Esophagus (tissue), 2 donors: ENCODE measurements around the gene ZNF490. TPM values are rescaled to one million over a fixed set of nuclear protein-coding genes. Genes with fewer than 3 reads are reported as not detected.
"Not testable (repeated sequence)": the region's sequence is repeated elsewhere in the genome, so short reads cannot be mapped to it uniquely, and the experiment has no call there.

Experiments
- H3K27ac ChIP-seq, 2 donors: one replicate each; pipeline ENCODE4 v1.5.1; 2013; ENCODE audit warnings: low read depth in 2 of 2, mild to moderate bottlenecking in 2 of 2, inconsistent platforms in 1 of 2, low read length in 1 of 2, moderate library complexity in 1 of 2
- H3K27me3 ChIP-seq, 2 donors: one replicate each; pipeline ENCODE4 v1.6.1; 2013; ENCODE audit warnings: low read length in 2 of 2, control low read depth in 1 of 2, mild to moderate bottlenecking in 1 of 2; ENCODE audit not compliant: insufficient read depth in 2 of 2, control insufficient read depth in 1 of 2
- H3K36me3 ChIP-seq, 2 donors: one replicate each; pipeline ENCODE4 v1.6.1; 2013; ENCODE audit warnings: low read length in 1 of 2; ENCODE audit not compliant: control insufficient read depth in 2 of 2, insufficient read depth in 2 of 2
- H3K4me1 ChIP-seq, 2 donors: one replicate each; pipeline ENCODE4 v1.6.1; 2013; ENCODE audit warnings: low read length in 1 of 2; ENCODE audit not compliant: control insufficient read depth in 2 of 2, insufficient read depth in 2 of 2
- H3K4me3 ChIP-seq, 2 donors: one replicate each; pipeline ENCODE4 v1.5.1; 2013; ENCODE audit warnings: low read length in 2 of 2, mild to moderate bottlenecking in 2 of 2, low read depth in 1 of 2, moderate library complexity in 1 of 2
- H3K9me3 ChIP-seq, 2 donors: one replicate each; pipeline ENCODE4 v1.6.1; 2013; ENCODE audit warnings: mild to moderate bottlenecking in 2 of 2, low read depth in 1 of 2, low read length in 1 of 2, moderate library complexity in 1 of 2; ENCODE audit not compliant: control insufficient read depth in 2 of 2, insufficient read depth in 1 of 2
- WGBS, 2 donors: extraction: QIAGEN DNeasy Blood & Tissue Kit; methylation state at CpG; one replicate each; pipeline ENCODE4 v1.1.7; 2013; 5-methylcytosine and 5-hydroxymethylcytosine counted together
- polyA plus RNA-seq, 2 donors: library from polyadenylated mRNA; stranded (reverse); fragments of 200-250 nt; gene quantifications; one replicate each; pipeline ENCODE4 v1.2.3, GENCODE V29; 2013
- donor health status: healthy with polysubstance abuse.
- donor health status: Bipolar disorder and iron deficiency.

ZNF490 gene
- polyA plus RNA-seq, 2 donors = 0.36 to 0.61 TPM

GRCh38 chr19:12626958-12627357 is 16.3 kb upstream of the ZNF490 start:
- peaks cover 15 to 20% of the 10 kb centered on the region in 2 donors for H3K36me3 ChIP-seq
- WGBS, 2 donors = 84 to 93% methylated on average over 8 of the region's 8 CpGs

GRCh38 chr19:12623361-12624031 is 12.9 kb upstream of the ZNF490 start:
- 91 to 92% methylated on average over 4 of the region's 4 CpGs for WGBS, 2 donors
- H3K4me3 ChIP-seq = no peak overlapping the region
- no peaks in the 10 kb centered on the region for H3K4me1 ChIP-seq
- no peak overlapping the region for H3K27ac ChIP-seq
- H3K9me3 ChIP-seq = peaks cover 0 to 9% of the 10 kb centered on the region in 2 donors
- H3K36me3 ChIP-seq = peaks cover 15 to 18% of the 10 kb centered on the region in 2 donors
- no peaks in the 10 kb centered on the region for H3K27me3 ChIP-seq

More at GRCh38 chr19:12626958-12627357, 16.3 kb upstream of the ZNF490 start:
- no peaks in the 10 kb centered on the region for H3K27me3 ChIP-seq
- peaks cover 0 to 9% of the 10 kb centered on the region in 2 donors for H3K9me3 ChIP-seq
- no peak overlapping the region for H3K27ac ChIP-seq
- H3K4me3 ChIP-seq = no peak overlapping the region
- H3K4me1 ChIP-seq = no peaks in the 10 kb centered on the region

GRCh38 chr19:12621253-12622024 is 10.8 kb upstream of the ZNF490 start:
- not testable (repeated sequence) for H3K27ac ChIP-seq, H3K27me3 ChIP-seq, H3K9me3 ChIP-seq, H3K4me1 ChIP-seq, H3K4me3 ChIP-seq, H3K36me3 ChIP-seq
- WGBS, 2 donors = 74 to 81% methylated on average over 14 to 26 of the region's 26 CpGs

- Histone ChIP-seq H3K4me3 (no peak overlapping the region), H3K27ac (no peak overlapping the region), H3K36me3 (peaks cover 0 to 5% of the 10 kb centered on the region in 2 donors), H3K9me3 (no peaks in the 10 kb centered on the region), H3K27me3 (no peaks in the 10 kb centered on the region), H3K4me1 (no peaks in the 10 kb centered on the region)
- WGBS, 2 donors = 78 to 91% methylated on average over 4 of the region's 4 CpGs
Measured at GRCh38 chr19:12617646-12618045, 7.0 kb upstream of the ZNF490 start.

- no peaks in the 10 kb centered on the region for H3K4me1 ChIP-seq
- H3K4me3 ChIP-seq = peak overlapping the region; percentile 91 to 98
- 0 to 1% methylated on average over 10 of the region's 10 CpGs for WGBS, 2 donors
- H3K9me3 ChIP-seq = no peaks in the 10 kb centered on the region
- peaks cover 2 to 5% of the 10 kb centered on the region in 2 donors for H3K36me3 ChIP-seq
- no peaks in the 10 kb centered on the region for H3K27me3 ChIP-seq
- H3K27ac ChIP-seq = peak overlapping the region; percentile 99 to 100
Measured at GRCh38 chr19:12611361-12611699, 717 bp upstream of the ZNF490 start.

- no peak overlapping the region for H3K27ac ChIP-seq
- no peaks in the 10 kb centered on the region for H3K9me3 ChIP-seq
- H3K27me3 ChIP-seq = no peaks in the 10 kb centered on the region
- WGBS, 2 donors = 90 to 93% methylated on average over 3 of the region's 3 CpGs
- no peak overlapping the region for H3K4me3 ChIP-seq
- H3K4me1 ChIP-seq = no peaks in the 10 kb centered on the region
- peaks cover 0 to 2% of the 10 kb centered on the region in 2 donors for H3K36me3 ChIP-seq
Measured at GRCh38 chr19:12607631-12608030, 3.0 kb downstream of the ZNF490 start.

GRCh38 chr19:12606796-12607195 is 3.8 kb downstream of the ZNF490 start:
- Histone ChIP-seq H3K4me1 (no peaks in the 10 kb centered on the region), H3K36me3 (peaks cover 0 to 2% of the 10 kb centered on the region in 2 donors), H3K27me3 (no peaks in the 10 kb centered on the region), H3K9me3 (no peaks in the 10 kb centered on the region), H3K27ac (no peak overlapping the region), H3K4me3 (no peak overlapping the region)
- 75 to 77% methylated on average over 1 of the region's 1 CpG for WGBS, 2 donors

GRCh38 chr19:12603714-12604113 is 6.9 kb downstream of the ZNF490 start:
- Histone ChIP-seq H3K4me3 (no peak overlapping the region), H3K4me1 (no peaks in the 10 kb centered on the region), H3K27me3 (no peaks in the 10 kb centered on the region), H3K27ac (no peak overlapping the region), H3K36me3 (peaks cover 0 to 6% of the 10 kb centered on the region in 2 donors), H3K9me3 (no peaks in the 10 kb centered on the region)
- 90 to 94% methylated on average over 1 of the region's 1 CpG for WGBS, 2 donors

- no peak overlapping the region for H3K4me3 ChIP-seq
- H3K36me3 ChIP-seq = peaks cover 0 to 15% of the 10 kb centered on the region in 2 donors
- no peaks in the 10 kb centered on the region for H3K4me1 ChIP-seq
- no peak overlapping the region for H3K27ac ChIP-seq
- H3K9me3 ChIP-seq = no peaks in the 10 kb centered on the region
- H3K27me3 ChIP-seq = no peaks in the 10 kb centered on the region
- 89% methylated on average over 11 of the region's 11 CpGs for WGBS, 2 donors
Measured at GRCh38 chr19:12597594-12597993, 13.0 kb downstream of the ZNF490 start.
